Colonic mucosa (tissue), 4 donors: ENCODE results near the gene EIF4E3. TPM values are rescaled to one million over a fixed set of nuclear protein-coding genes. Genes with fewer than 3 reads are reported as not detected.

Experiments used
- DNase-seq: peaks from one replicate; pipeline ENCODE4 v3.0.0-alpha.2; 2020
- H3K27ac ChIP-seq: fragments of 200-600 bp; one replicate; pipeline ENCODE4 v1.8.0; 2021
- H3K27me3 ChIP-seq: fragments of 200-600 bp; one replicate; pipeline ENCODE4 v1.8.0; 2021
- H3K36me3 ChIP-seq: fragments of 200-600 bp; one replicate; pipeline ENCODE4 v1.8.0; 2021
- H3K4me1 ChIP-seq: fragments of 200-600 bp; one replicate; pipeline ENCODE4 v1.8.0; 2021; ENCODE audit warnings: mild to moderate bottlenecking
- H3K4me3 ChIP-seq: fragments of 200-600 bp; one replicate; pipeline ENCODE4 v1.8.0; 2021
- H3K9ac ChIP-seq, 2 donors: one replicate each; pipeline ENCODE4 v1.7.0; 2013; ENCODE audit warnings: control low read depth in 2 of 2, low read depth in 2 of 2, low read length in 2 of 2
- H3K9me3 ChIP-seq: fragments of 200-600 bp; one replicate; pipeline ENCODE4 v1.8.0; 2021
- CTCF ChIP-seq: fragments of 200-600 bp; IDR thresholded peaks from one replicate; pipeline ENCODE4 v1.8.0; 2022; ENCODE audit warnings: antibody characterized with exemption, mild to moderate bottlenecking
- intact Hi-C: fragments of 100-400 bp; cut with DNase I; formaldehyde crosslinking; loops from one replicate; pipeline ENCODE4 v1.14.1; 2022
- total RNA-seq, 2 donors: library from RNA; stranded (reverse); fragmentation: NEBNext Ultra II Directional in 1 of 2; extraction: Animal tissue kit (Norgen Biotek cat#: 25700) in 1 of 2; gene quantifications; one replicate each; pipeline ENCODE4 v1.2.1, GENCODE V29; 2021
- donor health status: healthy.
- donor health status: DM: no; HTN: no; CAD: no.
- donor health status: DM: no; HTN: no; CAD: no.

The EIF4E3 gene
- total RNA-seq, 2 donors from 2014 or later, result 14.5 to 44.2 TPM

- no peak for DNase-seq
- Histone ChIP-seq H3K4me3 (no peak overlapping the region), H3K9me3 (no peaks in the 10 kb centered on the region), H3K9ac (no peak overlapping the region), H3K4me1 (no peaks in the 10 kb centered on the region), H3K27ac (no peak overlapping the region), H3K27me3 (no peaks in the 10 kb centered on the region), H3K36me3 (no peaks in the 10 kb centered on the region)
- intact Hi-C loops, result loop anchor here (5.0 to 10.0 kb wide), 3 partner anchors 46 to 1586 kb away; no protein-coding TSS in a partner anchor
- no peak for TF ChIP-seq CTCF
These were observed 74.8 kb downstream of the EIF4E3 start for GRCh38 chr3:71650372-71650771.

GRCh38 chr3:71649757-71650156, 75.4 kb downstream of the EIF4E3 start:
- DNase-seq, result no peak
- Histone ChIP-seq H3K4me3 (no peak overlapping the region), H3K4me1 (no peaks in the 10 kb centered on the region), H3K27ac (no peak overlapping the region), H3K9me3 (no peaks in the 10 kb centered on the region), H3K27me3 (no peaks in the 10 kb centered on the region), H3K9ac (no peak overlapping the region), H3K36me3 (no peaks in the 10 kb centered on the region)
- no peak for TF ChIP-seq CTCF
- intact Hi-C loops, result loop anchor here (5.0 to 10.0 kb wide), 3 partner anchors 45 to 1585 kb away; no protein-coding TSS in a partner anchor

- H3K27me3 ChIP-seq, result no peaks in the 10 kb centered on the region
- no peak for TF ChIP-seq CTCF
- H3K9me3 ChIP-seq, result no peaks in the 10 kb centered on the region
- no peaks in the 10 kb centered on the region for H3K36me3 ChIP-seq
- intact Hi-C loops, result no loop called here
- no peak overlapping the region for H3K27ac ChIP-seq
- no peaks in the 10 kb centered on the region for H3K4me1 ChIP-seq
- DNase-seq, result no peak
- H3K9ac ChIP-seq, result no peak overlapping the region
- H3K4me3 ChIP-seq, result no peak overlapping the region
These were observed 77.5 kb downstream of the EIF4E3 start for GRCh38 chr3:71647751-71648150.

- Histone ChIP-seq H3K36me3 (no peaks in the 10 kb centered on the region), H3K4me3 (no peak overlapping the region), H3K27ac (no peak overlapping the region), H3K4me1 (no peaks in the 10 kb centered on the region), H3K9ac (no peak overlapping the region), H3K9me3 (no peaks in the 10 kb centered on the region), H3K27me3 (no peaks in the 10 kb centered on the region)
- TF ChIP-seq CTCF, result no peak
- no peak for DNase-seq
- intact Hi-C loops, result no loop called here
These were observed 78.2 kb downstream of the EIF4E3 start for GRCh38 chr3:71646971-71647370.

- DNase-seq, result no peak
- intact Hi-C loops, result no loop called here
- H3K27me3 ChIP-seq, result no peaks in the 10 kb centered on the region
- no peaks in the 10 kb centered on the region for H3K4me1 ChIP-seq
- no peaks in the 10 kb centered on the region for H3K9me3 ChIP-seq
- H3K36me3 ChIP-seq, result no peaks in the 10 kb centered on the region
- no peak for TF ChIP-seq CTCF
- H3K4me3 ChIP-seq, result no peak overlapping the region
- H3K27ac ChIP-seq, result no peak overlapping the region
- no peak overlapping the region for H3K9ac ChIP-seq
These were observed 80.1 kb downstream of the EIF4E3 start for GRCh38 chr3:71645140-71645539.
